ENCODE data around the gene NR2F2.

DNA sequence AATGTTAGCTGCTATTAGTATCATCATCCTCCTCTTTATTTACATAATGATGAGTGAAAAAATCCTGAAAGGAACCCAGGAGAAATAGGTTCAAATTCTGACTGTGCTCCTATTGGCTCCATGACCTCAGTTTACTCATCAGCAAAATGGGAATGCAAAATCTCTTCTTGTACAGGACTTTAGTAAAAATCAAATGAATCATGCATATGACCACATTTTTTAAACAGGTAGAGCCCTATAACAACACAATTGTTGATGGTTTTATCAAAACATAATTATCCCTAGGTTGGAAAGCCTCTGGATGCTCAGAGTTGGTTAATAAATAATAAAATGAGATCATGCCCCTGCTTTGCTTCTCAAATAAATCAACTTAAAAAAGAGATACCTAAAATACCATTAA lies 16.0 kb upstream of the NR2F2 start:
- TF ChIP-seq, protein P1, sequence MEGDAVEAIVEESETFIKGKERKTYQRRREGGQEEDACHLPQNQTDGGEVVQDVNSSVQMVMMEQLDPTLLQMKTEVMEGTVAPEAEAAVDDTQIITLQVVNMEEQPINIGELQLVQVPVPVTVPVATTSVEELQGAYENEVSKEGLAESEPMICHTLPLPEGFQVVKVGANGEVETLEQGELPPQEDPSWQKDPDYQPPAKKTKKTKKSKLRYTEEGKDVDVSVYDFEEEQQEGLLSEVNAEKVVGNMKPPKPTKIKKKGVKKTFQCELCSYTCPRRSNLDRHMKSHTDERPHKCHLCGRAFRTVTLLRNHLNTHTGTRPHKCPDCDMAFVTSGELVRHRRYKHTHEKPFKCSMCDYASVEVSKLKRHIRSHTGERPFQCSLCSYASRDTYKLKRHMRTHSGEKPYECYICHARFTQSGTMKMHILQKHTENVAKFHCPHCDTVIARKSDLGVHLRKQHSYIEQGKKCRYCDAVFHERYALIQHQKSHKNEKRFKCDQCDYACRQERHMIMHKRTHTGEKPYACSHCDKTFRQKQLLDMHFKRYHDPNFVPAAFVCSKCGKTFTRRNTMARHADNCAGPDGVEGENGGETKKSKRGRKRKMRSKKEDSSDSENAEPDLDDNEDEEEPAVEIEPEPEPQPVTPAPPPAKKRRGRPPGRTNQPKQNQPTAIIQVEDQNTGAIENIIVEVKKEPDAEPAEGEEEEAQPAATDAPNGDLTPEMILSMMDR (IDR thresholded peaks at IDR 0.05), result no peak
- no peak for TF ChIP-seq EP300 (IDR thresholded peaks at IDR 0.05; ENCODE audit: borderline replicate concordance in 1 of 2, low read depth in 1 of 2, low read length in 1 of 2)
- TF ChIP-seq, protein P2, sequence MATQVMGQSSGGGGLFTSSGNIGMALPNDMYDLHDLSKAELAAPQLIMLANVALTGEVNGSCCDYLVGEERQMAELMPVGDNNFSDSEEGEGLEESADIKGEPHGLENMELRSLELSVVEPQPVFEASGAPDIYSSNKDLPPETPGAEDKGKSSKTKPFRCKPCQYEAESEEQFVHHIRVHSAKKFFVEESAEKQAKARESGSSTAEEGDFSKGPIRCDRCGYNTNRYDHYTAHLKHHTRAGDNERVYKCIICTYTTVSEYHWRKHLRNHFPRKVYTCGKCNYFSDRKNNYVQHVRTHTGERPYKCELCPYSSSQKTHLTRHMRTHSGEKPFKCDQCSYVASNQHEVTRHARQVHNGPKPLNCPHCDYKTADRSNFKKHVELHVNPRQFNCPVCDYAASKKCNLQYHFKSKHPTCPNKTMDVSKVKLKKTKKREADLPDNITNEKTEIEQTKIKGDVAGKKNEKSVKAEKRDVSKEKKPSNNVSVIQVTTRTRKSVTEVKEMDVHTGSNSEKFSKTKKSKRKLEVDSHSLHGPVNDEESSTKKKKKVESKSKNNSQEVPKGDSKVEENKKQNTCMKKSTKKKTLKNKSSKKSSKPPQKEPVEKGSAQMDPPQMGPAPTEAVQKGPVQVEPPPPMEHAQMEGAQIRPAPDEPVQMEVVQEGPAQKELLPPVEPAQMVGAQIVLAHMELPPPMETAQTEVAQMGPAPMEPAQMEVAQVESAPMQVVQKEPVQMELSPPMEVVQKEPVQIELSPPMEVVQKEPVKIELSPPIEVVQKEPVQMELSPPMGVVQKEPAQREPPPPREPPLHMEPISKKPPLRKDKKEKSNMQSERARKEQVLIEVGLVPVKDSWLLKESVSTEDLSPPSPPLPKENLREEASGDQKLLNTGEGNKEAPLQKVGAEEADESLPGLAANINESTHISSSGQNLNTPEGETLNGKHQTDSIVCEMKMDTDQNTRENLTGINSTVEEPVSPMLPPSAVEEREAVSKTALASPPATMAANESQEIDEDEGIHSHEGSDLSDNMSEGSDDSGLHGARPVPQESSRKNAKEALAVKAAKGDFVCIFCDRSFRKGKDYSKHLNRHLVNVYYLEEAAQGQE (IDR thresholded peaks at IDR 0.05; ENCODE audit: low read depth, low read length), result no peak
- TF ChIP-seq, protein P3, sequence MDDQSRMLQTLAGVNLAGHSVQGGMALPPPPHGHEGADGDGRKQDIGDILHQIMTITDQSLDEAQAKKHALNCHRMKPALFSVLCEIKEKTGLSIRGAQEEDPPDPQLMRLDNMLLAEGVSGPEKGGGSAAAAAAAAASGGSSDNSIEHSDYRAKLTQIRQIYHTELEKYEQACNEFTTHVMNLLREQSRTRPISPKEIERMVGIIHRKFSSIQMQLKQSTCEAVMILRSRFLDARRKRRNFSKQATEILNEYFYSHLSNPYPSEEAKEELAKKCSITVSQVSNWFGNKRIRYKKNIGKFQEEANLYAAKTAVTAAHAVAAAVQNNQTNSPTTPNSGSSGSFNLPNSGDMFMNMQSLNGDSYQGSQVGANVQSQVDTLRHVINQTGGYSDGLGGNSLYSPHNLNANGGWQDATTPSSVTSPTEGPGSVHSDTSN (IDR thresholded peaks at IDR 0.05), result no peak
- no peak for TF ChIP-seq RAD21 (IDR thresholded peaks at IDR 0.05; ENCODE audit: low read length)
- TF ChIP-seq, protein P4, sequence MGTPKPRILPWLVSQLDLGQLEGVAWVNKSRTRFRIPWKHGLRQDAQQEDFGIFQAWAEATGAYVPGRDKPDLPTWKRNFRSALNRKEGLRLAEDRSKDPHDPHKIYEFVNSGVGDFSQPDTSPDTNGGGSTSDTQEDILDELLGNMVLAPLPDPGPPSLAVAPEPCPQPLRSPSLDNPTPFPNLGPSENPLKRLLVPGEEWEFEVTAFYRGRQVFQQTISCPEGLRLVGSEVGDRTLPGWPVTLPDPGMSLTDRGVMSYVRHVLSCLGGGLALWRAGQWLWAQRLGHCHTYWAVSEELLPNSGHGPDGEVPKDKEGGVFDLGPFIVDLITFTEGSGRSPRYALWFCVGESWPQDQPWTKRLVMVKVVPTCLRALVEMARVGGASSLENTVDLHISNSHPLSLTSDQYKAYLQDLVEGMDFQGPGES (IDR thresholded peaks at IDR 0.05; ENCODE audit: low read depth, low read length), result no peak
- TF ChIP-seq, protein P5, sequence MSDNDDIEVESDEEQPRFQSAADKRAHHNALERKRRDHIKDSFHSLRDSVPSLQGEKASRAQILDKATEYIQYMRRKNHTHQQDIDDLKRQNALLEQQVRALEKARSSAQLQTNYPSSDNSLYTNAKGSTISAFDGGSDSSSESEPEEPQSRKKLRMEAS (IDR thresholded peaks at IDR 0.05; ENCODE audit: low read depth), result no peak
